Measurements from ENCODE around the gene PRTN3. TPM values are rescaled to one million over a fixed set of nuclear protein-coding genes. Genes with fewer than 3 reads are reported as not detected.

PRTN3 gene
- total and polyA plus RNA-seq, 2 of the 4 experiments (the other 2 are of a cell fraction) = not detected

GRCh38 chr19:814152-815078, 26.4 kb upstream of the PRTN3 start (continued):
- TF ChIP-seq CTCF (conservative IDR thresholded peaks at IDR 0.05; ENCODE audit: low read depth, low read length) = no peak
